T-helper 17 cell (primary cell): ENCODE results near the gene MDFIC. TPM values are rescaled to one million over a fixed set of nuclear protein-coding genes. Genes with fewer than 3 reads are reported as not detected.
"Not testable (repeated sequence)": the region's sequence is repeated elsewhere in the genome, so short reads cannot be mapped to it uniquely, and the experiment has no call there.

Source experiments
- ATAC-seq: fragments of 150-1000 bp; cut with Tn5 transposase; 2 replicates; pipeline ENCODE4 v1.10.0; 2021; ENCODE audit warnings: mild to moderate bottlenecking, moderate library complexity
- DNase-seq, 3 donors: peaks; one replicate each; pipeline versions ENCODE4 v3.0.0 to v3.0.0-alpha.2; 2020 to 2021
- H3K9me3 ChIP-seq: one replicate; pipeline ENCODE4 v1.7.0; 2013; ENCODE audit warnings: low read length, mild to moderate bottlenecking; ENCODE audit not compliant: control insufficient read depth, poor library complexity, severe bottlenecking
- H3K27ac Mint-ChIP-seq: one replicate; pipeline ENCODE4 v1.8.0; 2022; ENCODE audit warnings: mild to moderate bottlenecking, moderate library complexity, mixed read lengths
- H3K27me3 Mint-ChIP-seq: one replicate; pipeline ENCODE4 v1.8.0; 2022; ENCODE audit warnings: mixed read lengths
- H3K36me3 Mint-ChIP-seq: one replicate; pipeline ENCODE4 v1.8.0; 2022; ENCODE audit warnings: low read depth, mixed read lengths
- H3K4me1 Mint-ChIP-seq: one replicate; pipeline ENCODE4 v1.8.0; 2022; ENCODE audit warnings: mild to moderate bottlenecking, mixed read lengths
- H3K4me3 Mint-ChIP-seq: one replicate; pipeline ENCODE4 v1.8.0; 2022; ENCODE audit warnings: mild to moderate bottlenecking, moderate library complexity, mixed read lengths
- total RNA-seq, 4 donors: library from RNA in 2 of 4; stranded (reverse) in 2 of 4; gene quantifications; one replicate each; pipeline ENCODE4 v1.2.3 and lab custom pipeline; 2022 to 2026

MDFIC gene, protein sequence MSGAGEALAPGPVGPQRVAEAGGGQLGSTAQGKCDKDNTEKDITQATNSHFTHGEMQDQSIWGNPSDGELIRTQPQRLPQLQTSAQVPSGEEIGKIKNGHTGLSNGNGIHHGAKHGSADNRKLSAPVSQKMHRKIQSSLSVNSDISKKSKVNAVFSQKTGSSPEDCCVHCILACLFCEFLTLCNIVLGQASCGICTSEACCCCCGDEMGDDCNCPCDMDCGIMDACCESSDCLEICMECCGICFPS
- total RNA-seq, result 100 to 1,000 TPM in 1 of 2 donors, 10 to 100 TPM in 1; 90.2 to 109 TPM
- total RNA-seq (lab: John Stamatoyannopoulos, UW), result 186 to 222 reads per million in 2 donors

DNA sequence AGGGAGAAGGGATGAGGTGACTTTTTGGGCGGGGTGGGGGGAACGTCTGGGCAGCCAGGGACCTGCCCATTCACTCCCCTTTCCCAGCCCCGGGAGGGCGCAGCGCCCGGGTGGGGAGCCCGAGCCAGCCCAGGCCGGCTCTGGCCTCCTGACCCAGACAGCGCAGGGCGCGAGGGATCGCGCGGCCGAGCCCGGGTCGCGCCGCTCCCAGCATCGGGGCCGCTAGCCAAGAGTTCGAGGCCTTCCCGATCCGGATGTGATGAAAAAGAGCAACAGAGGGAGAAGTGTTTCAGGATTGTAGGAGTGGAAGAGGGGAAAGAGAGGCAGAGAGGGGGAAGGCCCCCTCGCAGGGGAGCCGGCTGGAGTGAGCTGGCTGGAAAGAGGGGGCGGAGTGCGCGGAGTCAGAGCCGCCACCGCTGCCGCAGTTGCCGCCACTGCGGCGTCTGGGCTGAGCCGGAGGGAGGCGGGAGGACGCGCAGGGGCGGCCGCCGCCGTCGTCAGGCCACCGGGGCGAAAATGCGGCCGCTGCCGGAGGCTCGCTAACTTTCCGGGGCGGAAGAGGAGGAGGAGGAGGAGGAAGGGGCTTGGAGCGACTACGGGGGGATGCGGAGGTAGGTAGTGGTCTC, at the start of gene MDFIC:
TSS of gene MDFIC (plus strand) at position 69 of the 626 bp plus-strand sequence. CDS start 940 bp downstream, outside the sequence.
- Mint-ChIP-seq H3K4me3 (peak within 1 kb of the TSS; percentile 99), H3K36me3 (peaks cover 3% of the 10 kb centered on the region), H3K4me1 (peaks cover 39% of the 10 kb centered on the region), H3K27me3 (no peaks in the 10 kb centered on the region), H3K27ac (no peak within 1 kb of the TSS)
- peak; percentile 63 for ATAC-seq
- H3K9me3 ChIP-seq, result no peaks in the 10 kb centered on the region
- DNase-seq, result peak; percentile 42 to 59 (median 56)

DNA sequence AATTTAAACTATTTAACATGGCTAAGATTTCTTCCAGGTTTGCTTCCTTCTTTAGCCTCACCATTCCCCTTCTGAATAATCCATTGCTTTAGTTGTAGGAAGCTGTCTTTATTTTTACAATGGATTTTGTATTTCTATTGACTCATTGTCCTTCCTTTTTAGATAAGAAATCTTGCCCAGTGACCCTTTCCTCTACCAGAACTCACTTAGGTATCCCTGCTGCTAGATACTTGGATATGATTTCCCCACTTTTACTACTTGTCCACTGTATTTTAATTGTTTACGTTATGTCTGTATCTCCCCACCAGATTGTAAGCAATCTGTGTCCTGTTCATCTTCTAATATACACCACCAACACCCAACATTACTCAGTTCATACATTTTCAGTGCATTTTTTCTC, 47.7 kb upstream of the MDFIC start:
- no peak for DNase-seq
- H3K4me1 Mint-ChIP-seq, result peaks cover 2% of the 10 kb centered on the region
- no peak overlapping the region for H3K4me3 Mint-ChIP-seq
- H3K27me3 Mint-ChIP-seq, result no peaks in the 10 kb centered on the region
- no peak for ATAC-seq
- no peaks in the 10 kb centered on the region for H3K36me3 Mint-ChIP-seq
- H3K9me3 ChIP-seq, result no peaks in the 10 kb centered on the region
- H3K27ac Mint-ChIP-seq, result no peak overlapping the region

DNA sequence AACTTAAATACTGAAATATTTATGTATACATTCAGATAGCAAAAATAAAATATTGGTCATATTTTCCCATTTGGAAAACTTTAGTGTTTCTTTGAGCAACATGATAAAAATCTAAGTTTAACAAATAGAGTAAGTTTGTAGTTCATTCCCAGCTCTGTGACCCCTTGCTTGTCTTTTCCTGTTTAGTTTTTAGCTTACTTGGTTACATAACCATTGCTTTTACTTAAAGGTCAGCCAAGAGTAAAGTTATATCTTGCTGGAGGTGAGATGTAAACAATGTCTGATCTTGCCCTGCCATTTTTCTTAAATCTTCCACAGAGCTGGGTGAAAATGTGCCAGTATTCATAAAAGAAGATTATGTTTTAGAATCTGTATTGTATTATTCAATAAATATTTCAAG, 46.7 kb upstream of the MDFIC start:
- Mint-ChIP-seq H3K27me3 (no peaks in the 10 kb centered on the region), H3K4me3 (no peak overlapping the region), H3K4me1 (peaks cover 2% of the 10 kb centered on the region), H3K27ac (no peak overlapping the region), H3K36me3 (no peaks in the 10 kb centered on the region)
- peaks cover 2% of the 10 kb centered on the region for H3K9me3 ChIP-seq
- ATAC-seq (no peak), DNase-seq (no peak)

DNA sequence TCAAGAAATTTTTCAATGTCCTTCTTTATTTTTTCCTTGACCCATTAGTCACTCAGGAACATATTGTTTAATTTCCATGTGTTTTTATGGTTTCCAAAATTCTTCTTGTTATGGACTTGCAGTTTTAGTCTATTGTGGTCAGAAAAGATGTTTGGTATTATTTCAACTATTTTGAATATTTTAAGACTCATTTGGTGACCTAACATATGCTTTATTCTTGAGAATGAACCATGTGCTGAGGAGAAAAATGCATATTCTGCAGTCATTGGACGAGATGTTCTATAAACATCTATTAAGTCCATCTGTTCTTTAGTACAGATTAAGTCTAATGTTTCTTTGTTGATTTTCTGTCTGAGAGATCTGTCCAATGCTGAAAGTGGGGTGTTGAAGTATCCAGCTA, 42.3 kb upstream of the MDFIC start:
- H3K9me3 ChIP-seq, result peaks cover 4% of the 10 kb centered on the region
- no peaks in the 10 kb centered on the region for H3K4me1 Mint-ChIP-seq
- ATAC-seq (no peak), DNase-seq (no peak)
- no peaks in the 10 kb centered on the region for H3K27me3 Mint-ChIP-seq
- no peak overlapping the region for H3K4me3 Mint-ChIP-seq
- H3K36me3 Mint-ChIP-seq, result peaks cover 2% of the 10 kb centered on the region
- H3K27ac Mint-ChIP-seq, result no peak overlapping the region

DNA sequence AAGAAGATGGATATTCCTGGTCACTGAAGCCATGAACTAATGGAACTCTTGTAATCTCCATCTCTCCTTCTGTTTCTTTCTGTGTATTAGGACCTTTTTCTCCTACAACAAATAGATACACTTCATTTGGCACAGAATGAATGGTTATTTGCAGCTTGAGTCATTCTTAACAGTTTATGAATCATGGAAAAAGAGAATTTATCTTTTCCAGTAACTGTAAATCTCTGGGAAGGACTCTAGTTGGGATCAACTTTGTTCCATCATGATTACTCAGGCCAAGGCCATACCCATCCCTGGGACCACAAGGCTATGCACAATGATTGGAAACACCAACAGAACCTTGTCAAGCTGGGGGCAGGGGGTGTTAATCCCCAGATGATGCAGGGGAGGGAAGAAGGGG, 36.1 kb upstream of the MDFIC start:
- Mint-ChIP-seq H3K27ac (no peak overlapping the region), H3K36me3 (peaks cover 2% of the 10 kb centered on the region)
- ATAC-seq, result no peak

DNA sequence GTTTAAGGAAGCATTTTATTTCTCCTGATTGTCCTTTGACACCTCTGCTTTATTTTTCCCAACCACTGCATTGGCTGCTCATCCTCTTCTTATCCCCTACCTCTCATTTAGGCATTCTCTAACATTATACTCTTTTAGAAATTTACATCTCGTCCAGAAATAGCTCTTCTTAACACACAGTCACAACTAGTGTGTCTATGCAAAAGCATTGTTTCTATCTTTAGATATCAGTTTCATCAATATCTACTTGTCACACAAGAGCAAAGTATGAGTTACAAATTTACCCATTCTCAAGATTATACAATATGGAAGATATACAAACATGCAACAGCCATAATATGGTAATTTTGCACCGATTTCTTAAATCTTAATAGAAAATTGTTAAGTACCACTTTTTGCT, 35.7 kb upstream of the MDFIC start:
- peaks cover 2% of the 10 kb centered on the region for H3K36me3 Mint-ChIP-seq

More for the DNA sequence above, 36.1 kb upstream of the MDFIC start:
- Mint-ChIP-seq H3K4me1 (no peaks in the 10 kb centered on the region), H3K4me3 (no peak overlapping the region), H3K27me3 (no peaks in the 10 kb centered on the region)
- no peak for DNase-seq
- H3K9me3 ChIP-seq, result no peaks in the 10 kb centered on the region

DNA sequence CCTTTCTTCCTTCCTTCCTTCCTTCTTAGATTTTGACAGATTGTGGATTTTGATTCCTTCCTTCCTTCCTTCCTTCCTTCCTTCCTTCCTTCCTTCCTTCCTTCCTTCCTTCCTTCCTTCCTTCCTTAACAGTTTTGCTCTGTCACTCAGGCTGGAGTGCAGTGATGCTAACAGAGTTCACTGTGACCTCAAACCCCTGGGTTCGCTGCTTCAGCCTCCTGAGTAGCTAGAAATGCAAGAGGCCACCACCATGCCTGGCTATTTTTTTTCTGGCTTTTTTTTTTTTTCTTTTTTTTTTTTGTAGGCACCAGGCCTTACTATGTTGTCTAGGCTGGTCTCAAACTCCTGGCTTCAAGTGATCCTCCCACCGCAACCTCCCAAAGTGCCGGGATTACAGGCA, 32.8 kb upstream of the MDFIC start:
- not testable (repeated sequence) for ATAC-seq, H3K27ac Mint-ChIP-seq, H3K27me3 Mint-ChIP-seq, H3K4me3 Mint-ChIP-seq, H3K9me3 ChIP-seq, H3K36me3 Mint-ChIP-seq, DNase-seq, H3K4me1 Mint-ChIP-seq

More for the DNA sequence above, 35.7 kb upstream of the MDFIC start:
- no peak for DNase-seq
- no peak overlapping the region for H3K4me3 Mint-ChIP-seq
- no peak for ATAC-seq
- no peaks in the 10 kb centered on the region for H3K9me3 ChIP-seq
- no peak overlapping the region for H3K27ac Mint-ChIP-seq
- H3K4me1 Mint-ChIP-seq, result no peaks in the 10 kb centered on the region
- no peaks in the 10 kb centered on the region for H3K27me3 Mint-ChIP-seq

DNA sequence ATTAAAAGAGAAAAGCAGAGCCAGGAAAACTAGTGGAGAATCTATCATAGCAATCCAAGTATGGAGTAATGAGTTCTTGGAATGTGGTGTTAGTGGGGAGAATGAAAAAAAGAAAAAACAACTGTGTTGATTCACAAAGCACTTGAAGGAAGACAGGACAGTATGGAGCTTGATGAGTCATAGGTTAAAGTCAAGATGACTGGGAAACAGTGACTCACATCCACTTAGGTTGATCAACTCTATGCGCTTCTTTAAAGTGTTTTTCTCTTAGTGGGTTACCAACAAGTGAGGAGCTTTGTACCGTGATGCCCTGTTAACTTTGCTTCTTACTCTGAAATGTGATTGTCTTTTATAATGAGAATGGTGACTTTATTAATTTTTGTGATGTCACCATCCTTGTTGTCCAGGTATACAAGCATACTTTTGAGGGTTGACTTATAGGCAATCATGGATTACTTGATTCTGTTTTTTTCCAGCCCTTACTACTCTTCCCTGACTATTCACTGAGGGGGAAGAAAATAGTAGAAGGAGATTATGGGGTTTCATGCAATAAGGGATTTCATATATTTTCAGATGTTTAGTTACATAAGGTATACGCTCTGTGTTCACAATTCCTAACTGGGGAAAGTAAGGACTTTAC, 32.1 kb upstream of the MDFIC start:
- H3K27me3 Mint-ChIP-seq, result no peaks in the 10 kb centered on the region
- no peak overlapping the region for H3K4me3 Mint-ChIP-seq
- ATAC-seq (peak; percentile 63), DNase-seq (no peak)
- H3K27ac Mint-ChIP-seq, result no peak overlapping the region
- H3K36me3 Mint-ChIP-seq, result no peaks in the 10 kb centered on the region
- no peaks in the 10 kb centered on the region for H3K4me1 Mint-ChIP-seq
- no peaks in the 10 kb centered on the region for H3K9me3 ChIP-seq

DNA sequence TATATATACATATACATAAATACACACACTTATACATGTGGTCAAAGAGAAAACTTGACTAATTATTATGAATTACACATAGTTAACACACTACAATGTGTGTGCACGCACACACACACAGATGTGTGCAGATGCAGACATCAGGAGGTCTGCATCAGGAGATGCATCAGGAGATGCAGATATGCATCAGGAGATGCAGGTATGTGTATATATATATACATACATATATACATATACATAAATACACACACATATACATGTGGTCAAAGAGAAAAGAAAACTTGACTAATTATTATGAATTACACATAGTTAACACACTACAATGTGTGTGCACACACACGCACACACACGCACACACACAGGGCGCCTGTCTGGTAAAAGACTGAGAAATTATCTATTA, 31.3 kb upstream of the MDFIC start:
- no peak for ATAC-seq
- Mint-ChIP-seq H3K27me3 (no peaks in the 10 kb centered on the region), H3K27ac (no peak overlapping the region)

DNA sequence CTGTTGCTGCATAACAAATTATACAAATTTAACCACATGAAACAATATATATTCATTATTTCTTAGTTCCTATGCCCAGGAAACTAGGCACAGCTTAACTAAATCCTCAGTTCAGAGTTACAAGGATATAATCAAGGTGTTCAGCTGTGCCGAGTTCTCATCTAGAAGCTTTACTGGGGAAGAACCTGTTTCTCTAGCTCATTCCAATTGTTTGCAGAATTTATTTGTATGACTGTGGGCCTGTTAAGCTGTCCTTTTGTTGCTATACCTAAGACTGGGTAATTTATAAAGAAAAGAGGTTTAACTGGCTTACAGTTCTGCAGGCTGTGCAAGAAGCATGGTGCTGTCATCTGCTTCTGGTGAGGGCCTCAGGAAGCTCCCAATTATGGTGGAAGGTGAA, 21.8 kb upstream of the MDFIC start:
- Mint-ChIP-seq H3K27me3 (no peaks in the 10 kb centered on the region), H3K27ac (no peak overlapping the region), H3K4me1 (peaks cover 4% of the 10 kb centered on the region), H3K4me3 (no peak overlapping the region), H3K36me3 (peaks cover 2% of the 10 kb centered on the region)
- ATAC-seq (no peak), DNase-seq (no peak)
- no peaks in the 10 kb centered on the region for H3K9me3 ChIP-seq

More for the DNA sequence above, 31.3 kb upstream of the MDFIC start:
- Mint-ChIP-seq H3K4me3 (no peak overlapping the region), H3K36me3 (no peaks in the 10 kb centered on the region), H3K4me1 (peaks cover under 1% of the 10 kb centered on the region)
- DNase-seq, result no peak
- H3K9me3 ChIP-seq, result no peaks in the 10 kb centered on the region

DNA sequence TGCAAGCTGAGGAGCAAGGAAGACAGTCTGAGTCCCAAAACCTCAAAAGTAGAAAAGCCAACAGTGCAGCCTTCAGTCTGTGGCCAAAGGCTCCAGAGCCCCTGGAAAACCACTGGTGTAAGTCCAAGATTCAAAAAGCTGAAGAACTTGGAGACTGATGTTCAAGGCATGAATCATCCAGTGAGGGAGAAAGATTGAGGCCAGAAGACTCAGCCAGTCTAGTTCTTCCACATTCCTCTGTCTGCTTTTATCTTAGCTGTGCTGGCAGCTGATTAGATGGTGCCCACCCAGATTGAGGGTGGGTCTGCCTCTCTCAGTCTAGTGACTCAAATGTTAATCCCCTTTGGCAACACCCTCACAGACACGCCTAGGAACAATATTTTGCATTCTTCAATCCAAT, 20.1 kb upstream of the MDFIC start:
- no peaks in the 10 kb centered on the region for H3K36me3 Mint-ChIP-seq
- no peaks in the 10 kb centered on the region for H3K4me1 Mint-ChIP-seq
- H3K27ac Mint-ChIP-seq, result no peak overlapping the region

DNA sequence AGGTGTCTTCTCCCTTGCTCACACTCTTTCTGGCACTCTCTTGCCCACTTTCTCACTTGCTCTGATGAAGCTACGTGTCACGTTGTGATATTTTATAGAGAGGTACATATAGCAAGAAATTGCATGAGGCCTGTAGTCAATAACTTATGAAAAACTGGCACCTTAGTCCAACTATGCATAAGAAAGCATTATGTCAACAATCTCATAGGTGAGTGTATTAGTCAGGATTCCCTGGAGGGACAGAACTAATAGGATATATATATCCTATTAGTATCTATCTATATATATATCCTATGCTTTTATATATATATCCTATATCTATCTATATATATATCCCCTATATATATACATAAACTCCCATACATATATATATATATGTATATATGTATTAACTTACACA, 18.8 kb upstream of the MDFIC start:
- Mint-ChIP-seq H3K36me3 (no peaks in the 10 kb centered on the region), H3K27me3 (no peaks in the 10 kb centered on the region), H3K27ac (no peak overlapping the region), H3K4me3 (no peak overlapping the region), H3K4me1 (no peaks in the 10 kb centered on the region)
- no peak for DNase-seq
- ATAC-seq, result no peak
- no peaks in the 10 kb centered on the region for H3K9me3 ChIP-seq

More for the DNA sequence above, 20.1 kb upstream of the MDFIC start:
- Mint-ChIP-seq H3K4me3 (no peak overlapping the region), H3K27me3 (no peaks in the 10 kb centered on the region)
- no peaks in the 10 kb centered on the region for H3K9me3 ChIP-seq
- ATAC-seq, result no peak
- DNase-seq, result no peak

DNA sequence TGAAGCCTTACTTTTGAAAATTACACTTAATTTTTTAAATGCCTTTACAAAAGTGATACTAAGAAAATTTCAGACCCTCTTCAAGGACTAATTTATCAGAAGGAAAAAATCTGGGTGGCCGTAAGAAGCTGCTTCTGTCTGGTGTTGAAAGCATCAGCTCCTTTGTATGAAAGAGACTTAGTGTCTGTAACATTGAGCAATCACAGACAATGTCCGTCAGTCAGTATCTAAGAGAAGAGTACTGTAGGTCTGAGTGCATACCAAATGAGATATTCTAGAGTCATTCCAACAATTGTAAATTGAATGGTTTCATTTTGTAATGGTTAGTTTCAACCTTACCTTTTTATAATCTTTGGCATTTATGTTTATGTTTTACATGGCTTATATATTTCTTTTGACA, 11.1 kb upstream of the MDFIC start:
- H3K36me3 Mint-ChIP-seq, result peaks cover 2% of the 10 kb centered on the region
- no peak overlapping the region for H3K4me3 Mint-ChIP-seq
- H3K4me1 Mint-ChIP-seq, result peaks cover 1% of the 10 kb centered on the region
- H3K27ac Mint-ChIP-seq, result no peak overlapping the region
- ATAC-seq (no peak), DNase-seq (no peak)
- no peaks in the 10 kb centered on the region for H3K27me3 Mint-ChIP-seq
- no peaks in the 10 kb centered on the region for H3K9me3 ChIP-seq
